ENCODE results near the gene CENPA.
"Not testable (repeated sequence)": the region's sequence is repeated elsewhere in the genome, so short reads cannot be mapped to it uniquely, and the experiment has no call there.

The CENPA gene

DNA sequence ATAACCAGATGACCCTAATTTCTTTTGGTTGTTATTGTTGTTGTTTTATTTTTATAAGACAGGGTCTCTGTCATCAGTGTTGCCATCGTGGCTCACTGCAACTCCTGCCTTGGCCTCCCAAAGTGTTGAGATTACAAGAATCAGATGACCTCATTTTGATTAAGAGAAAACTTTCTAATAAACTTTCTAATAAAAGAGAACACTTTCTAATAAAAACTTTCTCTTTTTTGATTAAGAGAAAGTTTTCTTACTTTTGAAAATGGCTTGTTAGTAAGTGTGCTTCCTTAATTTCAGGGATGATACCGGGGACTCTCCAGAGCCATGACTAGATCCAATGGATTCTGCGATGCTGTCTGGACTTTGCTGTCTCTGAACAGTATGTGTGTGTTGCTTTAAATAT is 7.7 kb downstream of the CENPA start:
- DNase-seq = no peak

DNA sequence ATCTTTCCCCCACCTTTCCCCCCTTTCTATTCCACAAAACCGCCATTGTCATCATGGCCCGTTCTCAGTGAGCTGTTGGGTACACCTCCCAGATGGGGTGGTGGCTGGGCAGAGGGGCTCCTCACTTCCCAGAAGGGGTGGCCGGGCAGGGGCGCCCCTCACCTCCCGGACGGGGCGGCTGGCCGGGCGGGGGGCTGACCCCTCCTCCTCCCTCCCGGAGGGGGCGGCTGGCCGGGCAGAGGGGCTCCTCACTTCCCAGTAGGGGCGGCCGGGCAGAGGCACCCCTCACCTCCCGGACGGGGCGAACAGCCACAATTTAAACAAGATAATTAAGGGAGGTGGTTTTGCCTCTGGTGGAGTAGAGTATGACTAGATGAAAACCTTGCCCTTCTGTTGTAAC is 9.3 kb downstream of the CENPA start:
- not testable (repeated sequence) for DNase-seq

DNA sequence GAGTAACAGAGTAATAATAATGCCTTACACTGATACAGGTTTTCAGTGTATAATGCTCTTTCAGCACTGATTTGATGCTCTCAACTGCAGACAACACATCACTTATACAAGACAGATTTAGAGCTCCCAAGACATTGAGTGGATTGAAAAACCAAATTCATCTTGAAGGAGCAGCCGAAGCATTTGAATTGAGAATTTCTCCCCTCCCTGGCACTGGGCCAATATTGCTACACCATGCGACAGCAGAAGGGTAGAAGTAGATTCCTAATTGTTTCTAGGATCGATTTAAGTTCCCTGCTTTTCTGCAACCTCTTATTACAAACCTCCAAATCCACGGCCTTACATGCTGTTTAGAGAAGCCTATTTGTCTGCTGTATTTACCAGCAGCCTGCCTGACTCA is 15.5 kb downstream of the CENPA start:
- DNase-seq = no peak

DNA sequence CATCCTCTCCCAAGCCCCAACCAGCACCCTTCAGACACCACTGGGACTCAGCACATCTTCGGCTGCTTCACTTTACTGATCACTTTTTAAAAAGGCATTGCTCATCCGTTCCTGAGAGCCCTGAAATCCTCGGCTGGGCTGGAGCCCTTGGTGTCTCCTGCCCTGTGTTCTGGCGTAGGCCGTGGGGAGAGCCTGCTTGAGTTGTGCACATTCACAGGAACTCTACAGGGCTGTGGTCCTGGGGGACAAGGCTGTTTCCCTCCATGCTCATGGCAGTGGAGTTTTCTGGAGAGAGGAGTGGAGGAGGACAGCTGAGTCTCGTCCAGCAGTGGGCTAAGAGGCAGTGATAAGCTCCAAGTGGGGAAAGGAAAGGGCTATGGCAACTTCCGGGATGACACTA is 15.9 kb downstream of the CENPA start:
- DNase-seq = no peak

DNA sequence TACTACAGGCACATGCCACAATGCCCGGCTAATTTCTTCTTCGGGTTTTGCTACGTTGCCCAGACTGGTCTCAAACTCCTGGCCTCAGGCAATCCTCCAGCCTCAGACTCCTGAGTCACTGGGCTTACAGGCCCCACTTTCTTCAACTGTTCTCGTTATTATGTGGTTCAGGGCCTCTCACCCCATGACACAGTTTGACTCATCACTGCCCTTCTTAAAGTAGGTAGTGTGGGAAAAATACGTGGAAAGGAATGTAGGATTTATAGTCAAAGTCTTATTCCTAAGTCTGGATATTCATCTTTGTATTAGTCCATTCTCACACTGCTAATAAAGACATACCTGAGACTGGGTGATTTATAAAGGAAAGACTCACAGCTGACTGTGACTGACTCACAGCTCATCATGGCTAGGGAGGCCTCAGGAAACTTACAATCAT is 19.4 kb downstream of the CENPA start:
- DNase-seq = no peak

DNA sequence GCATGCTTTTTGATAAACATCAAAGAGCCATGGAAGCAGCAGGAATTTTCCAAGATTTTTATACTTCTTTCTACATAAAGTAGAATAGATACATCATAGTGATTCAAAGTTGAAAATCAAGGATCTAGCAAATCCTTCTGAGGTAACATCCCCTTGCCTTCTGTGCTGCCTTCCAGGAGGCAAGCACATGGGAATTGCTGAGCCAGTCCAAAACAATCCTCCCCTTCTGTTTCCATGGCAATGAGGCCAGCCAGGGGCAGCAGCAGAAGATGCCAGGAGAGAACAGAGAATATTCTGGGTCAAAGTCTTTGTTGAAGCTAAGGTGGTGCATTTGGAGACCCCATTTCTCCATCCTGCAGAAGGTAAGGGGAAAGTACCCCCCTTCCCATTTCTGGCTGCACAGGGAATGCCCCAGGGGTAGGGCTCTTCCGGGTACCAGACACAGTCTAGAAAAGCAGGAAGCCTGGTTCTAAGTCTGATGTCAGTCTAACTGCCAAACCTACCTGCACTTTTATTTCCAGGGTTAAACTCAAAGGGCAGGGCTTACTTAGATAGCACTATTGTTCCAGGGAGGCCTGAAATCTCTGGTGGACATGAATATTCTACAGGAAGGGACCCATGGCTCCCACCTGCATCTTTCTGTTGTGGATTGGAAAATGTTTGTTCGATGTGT is 22.1 kb downstream of the CENPA start:
- no peak for DNase-seq

DNA sequence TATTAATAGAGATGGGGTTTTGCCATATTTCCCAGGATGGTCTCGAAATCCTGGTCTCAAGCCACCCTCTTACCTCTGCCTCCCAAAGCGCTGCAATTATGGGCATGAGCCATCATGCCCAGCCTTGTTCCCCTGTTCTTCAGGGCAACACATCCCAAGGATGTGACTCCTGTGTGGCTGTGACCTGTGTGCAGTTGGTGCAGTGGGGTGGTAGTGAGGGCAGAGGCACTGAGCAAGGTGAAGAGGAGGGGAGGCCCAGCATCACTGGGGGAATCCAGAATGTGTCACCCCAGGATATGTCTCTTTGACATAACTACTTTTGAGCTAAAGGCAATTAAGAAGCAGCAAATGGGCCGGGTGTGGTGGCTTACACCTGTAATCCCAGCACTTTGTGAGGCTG is 23.4 kb downstream of the CENPA start:
- no peak for DNase-seq

DNA sequence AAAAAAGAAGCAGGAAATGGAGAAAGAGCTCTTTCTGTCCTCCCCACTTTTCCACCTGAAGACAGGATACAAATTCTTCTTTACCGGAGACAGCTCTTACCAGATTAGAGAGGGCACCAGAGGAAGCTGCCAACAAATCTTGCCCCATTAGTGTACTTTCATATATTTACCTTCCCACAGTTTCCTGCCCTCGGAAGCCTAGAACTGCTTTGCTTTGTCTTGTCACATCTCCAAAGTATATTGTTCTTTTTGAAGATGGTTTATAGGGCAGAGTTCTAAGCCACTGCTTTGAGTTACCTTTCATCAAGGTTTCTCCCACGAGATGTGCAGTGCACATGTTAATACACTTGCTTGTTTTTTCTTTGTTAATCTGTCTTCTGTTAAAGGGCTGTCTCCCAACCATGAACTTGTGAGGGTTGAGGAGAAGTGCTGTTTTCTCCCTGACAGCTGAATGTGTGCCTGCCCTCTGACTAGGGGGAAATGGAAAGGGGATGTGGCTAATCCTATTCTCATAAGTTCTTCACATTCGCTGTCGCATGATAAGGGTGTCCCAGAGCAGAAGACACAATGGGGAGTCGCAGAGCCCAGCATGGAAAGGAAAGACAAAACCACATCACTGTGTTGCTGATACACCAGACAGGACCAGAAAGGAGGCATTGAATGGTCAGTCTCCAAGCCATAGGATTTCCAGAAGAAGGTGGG is 24.2 kb downstream of the CENPA start:
- DNase-seq = no peak

DNA sequence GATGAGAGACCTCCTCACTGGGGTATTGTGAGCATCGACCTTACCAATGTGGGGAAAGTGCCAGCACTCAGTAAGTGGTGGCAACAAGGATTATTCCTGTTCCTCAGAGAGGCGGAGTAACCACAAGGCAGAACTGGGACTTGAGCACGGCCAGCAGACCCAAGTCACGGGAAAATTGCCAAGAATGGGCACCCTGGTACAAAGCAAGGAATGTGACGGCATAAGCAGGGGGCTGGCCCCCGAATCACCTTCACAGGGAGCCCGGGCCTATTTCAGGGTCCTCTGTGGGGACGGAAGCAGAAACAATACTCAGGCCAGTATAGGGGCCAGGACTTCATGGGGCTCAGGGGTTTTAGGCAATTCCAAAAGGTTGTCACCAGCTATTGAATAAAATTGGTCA is 25.4 kb downstream of the CENPA start:
- DNase-seq = no peak

DNA sequence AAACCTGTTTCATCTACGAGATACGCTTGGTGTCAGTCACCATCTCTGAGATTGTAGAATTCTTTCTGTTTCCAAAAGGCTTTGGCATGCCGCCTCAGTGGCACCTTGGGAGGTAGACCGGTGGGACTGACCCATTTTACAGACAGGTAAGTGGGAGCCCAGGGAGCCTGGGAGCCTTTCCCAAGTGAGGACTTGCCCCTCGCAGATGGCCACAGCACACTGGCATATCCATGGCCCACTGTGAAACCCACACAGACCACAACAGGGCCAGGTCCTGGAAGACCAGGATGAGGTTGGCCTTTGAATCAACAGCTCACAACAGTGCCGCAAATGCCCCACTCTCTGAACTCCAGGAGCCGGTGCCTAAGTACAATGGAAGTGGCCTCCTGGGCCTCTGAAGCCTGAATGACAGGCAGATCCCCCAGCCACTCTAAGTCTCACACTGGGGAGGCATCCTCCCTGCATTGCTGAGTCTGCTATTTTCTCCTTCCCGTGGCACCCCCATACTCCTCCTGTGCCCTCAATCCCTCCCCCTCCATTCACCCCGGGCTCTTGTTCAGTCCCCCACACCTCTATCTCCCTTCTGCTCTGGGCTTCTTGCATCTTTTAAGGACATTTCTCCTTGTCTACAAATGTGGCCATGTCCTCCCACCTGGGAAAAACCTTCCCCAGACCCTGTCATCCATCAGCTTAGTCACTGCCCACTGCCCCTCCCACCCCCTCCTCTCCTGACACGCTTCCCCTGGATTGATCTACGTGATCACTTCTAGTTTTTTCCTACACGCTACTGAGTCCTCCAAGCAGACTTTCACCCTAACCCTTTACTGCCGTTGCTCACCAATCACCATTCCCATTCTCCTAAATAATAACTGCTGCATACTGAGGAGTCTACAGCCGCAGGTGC is 26.2 kb downstream of the CENPA start:
- DNase-seq = no peak

DNA sequence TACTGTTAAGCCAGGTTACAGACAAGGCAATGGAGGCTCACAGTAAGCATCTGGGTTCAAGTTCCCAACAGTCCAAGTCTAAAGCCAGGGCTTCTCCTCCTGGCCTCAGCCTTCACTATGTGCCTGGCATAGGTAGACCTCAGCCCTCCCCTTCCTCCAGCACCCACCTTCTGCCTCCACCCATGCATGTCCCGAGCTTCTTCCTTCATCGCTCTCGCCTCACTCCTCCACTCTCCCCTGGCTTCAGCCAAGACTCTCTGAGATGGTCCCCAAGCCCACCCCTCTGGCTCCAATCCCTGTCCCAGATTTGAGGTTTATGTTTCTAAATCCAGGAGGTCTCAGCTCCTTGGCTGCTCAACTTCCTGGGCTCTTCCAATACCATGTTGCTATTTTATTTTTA is 26.9 kb downstream of the CENPA start:
- no peak for DNase-seq

DNA sequence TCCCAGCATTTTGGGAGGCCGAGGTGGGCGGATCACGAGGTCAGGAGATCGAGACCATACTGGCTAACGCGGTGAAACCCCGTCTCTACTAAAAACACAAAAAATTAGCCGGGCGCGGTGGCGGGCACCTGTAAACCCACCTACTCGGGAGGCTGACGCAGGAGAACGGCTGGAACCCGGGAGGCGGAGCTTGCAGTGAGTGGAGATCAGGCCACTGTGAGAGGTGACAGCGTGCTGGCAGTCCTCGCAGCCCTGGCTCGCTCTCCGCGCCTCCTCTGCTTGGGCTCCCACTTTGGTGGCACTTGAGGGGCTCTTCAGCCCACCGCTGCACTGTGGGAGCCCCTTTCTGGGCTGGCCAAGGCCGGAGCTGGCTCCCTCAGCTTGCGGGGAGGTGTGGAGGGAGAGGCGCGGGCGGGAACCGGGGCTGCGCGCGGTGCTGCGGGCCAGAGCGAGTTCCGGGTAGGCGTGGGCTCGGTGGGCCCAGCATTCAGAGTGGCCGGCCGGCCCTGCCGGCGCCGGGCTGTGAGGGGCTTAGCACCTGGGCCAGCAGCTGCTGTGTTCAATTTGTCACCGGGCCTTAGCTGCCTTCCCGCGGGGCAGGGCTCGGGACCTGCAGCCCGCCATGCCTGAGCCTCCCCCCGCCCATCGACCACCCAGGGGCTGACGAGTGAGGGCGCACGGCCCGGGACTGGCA is 28.4 kb downstream of the CENPA start:
- not testable (repeated sequence) for DNase-seq

DNA sequence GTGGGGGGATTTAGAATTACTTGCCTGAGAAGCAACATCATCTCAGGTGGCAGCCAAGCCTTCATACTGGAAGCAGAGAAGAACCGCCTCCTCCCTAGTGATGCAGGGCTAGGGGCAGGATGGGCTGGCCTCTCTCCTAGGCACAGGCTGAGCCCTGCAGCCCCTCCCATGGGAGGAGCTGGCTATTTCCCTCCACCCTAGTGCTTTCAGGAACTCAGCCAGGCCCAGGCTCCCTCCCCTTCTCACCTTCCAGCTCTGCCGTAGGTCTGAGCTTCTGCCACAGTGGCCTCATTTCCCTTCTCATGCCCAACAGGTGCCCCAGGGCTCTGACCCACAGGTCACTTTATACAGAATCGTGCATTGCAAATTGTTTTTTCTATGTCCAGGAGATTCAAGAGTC is 31.0 kb downstream of the CENPA start:
- DNase-seq = no peak

DNA sequence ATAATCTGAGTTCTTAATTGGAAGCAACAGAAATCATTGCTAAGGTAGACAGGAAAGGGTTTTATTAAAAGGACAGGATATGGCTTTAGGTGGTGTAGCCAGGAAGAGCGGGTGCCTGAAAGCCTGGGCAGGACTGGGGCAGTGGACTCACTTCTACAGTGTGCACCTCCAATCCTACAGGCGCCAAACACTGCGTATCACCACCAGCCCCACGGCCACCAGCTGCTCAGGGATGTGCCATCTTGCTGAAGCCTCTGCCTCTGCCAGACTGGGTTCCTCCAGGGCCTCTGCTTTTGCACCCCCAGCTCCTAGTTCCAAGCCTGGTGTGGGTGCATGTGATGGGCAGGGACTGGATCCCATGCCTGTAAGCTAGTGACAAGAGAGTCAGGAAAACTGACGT is 32.4 kb downstream of the CENPA start:
- no peak for DNase-seq

DNA sequence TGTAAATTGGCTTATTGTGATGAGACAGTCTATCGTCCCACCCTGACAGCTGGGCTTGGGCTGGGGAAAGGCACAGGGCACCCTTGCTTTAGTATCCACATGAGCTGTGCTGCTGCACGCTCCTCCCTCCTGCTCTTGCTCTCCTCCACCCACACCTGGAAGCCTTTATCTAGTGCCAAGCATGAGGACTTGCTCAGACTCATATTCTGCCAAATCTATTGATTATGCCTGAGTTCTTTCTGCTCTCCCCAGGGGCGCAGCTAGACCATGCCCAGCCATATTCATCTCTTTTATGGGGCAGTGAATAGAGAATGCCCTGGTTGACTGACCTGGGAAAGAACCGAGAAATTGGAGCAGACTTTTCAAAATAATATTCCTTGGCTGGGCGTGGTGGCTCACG is 33.1 kb downstream of the CENPA start:
- no peak for DNase-seq

DNA sequence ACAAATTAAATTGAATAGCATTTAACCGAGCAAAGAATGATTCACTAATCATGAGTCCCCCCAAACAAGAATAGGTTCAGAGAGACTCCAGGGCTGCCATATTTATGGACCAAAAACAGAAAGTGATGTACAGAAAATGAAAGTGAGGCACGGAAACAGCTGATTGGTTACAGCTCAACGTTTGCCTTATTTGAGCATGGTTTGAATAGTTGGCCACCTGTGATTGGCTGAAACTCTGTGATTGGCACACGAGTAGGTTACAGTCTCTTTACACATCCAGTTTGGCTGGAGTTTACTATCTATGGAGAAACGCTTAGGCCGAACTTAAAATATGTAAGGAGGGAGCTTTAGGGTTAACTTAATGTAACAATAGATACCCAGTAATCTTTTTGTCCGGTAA is 35.1 kb downstream of the CENPA start:
- no peak for DNase-seq

DNA sequence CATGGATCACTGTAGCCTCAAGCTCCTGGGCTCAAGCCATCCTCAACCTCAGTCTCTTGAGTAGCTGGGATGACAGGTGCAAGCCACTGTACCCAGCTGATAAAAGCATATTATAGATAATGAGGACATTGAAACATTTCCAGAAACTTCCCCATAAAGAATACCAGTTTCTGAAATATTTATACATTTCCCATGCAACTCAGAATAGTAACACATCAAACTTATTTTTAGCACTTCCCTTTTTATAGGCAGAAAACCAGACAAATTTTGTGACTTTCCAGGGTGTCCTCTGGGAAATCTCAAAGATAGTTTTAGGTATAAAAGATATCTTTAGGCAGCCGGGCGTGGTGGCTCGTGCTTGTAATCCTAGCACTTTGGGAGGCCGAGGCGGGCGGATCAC is 37.0 kb downstream of the CENPA start:
- DNase-seq = no peak

DNA sequence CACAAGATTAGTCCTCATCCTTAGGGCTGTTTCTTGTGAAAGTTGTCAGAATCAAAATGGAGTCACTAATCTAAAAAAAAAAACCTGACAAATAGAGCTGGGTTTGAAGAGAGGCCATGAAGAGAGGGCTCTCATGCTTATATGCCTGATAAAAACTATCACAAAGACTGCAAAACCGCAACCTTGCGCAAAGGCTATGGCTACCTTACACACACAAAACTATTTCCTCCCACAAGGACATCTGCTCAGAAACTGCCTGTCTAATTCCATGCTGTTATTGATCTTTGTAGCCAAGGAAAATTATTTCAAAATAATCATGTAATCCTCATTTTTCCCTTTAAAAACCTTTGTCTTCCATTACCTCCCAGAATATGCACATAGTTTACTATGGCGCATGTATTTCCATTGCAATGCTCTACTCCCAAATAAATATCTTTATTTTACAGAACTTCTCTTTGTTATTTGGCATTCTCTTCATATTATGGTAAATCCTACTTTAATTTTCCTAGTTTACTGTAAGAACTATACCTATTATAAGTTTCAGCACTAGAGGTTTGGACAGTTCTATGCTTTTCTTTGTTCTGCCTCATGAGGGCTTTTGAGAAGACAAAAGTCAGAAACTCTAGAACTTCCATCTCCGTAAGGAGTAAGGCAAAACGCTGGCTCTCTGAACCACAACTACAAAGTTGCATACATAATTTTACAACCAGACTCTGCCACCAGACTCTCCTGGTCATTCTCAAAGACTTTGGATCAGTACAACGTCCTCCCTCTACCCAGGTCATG is 52.5 kb downstream of the CENPA start:
- DNase-seq = no peak

DNA sequence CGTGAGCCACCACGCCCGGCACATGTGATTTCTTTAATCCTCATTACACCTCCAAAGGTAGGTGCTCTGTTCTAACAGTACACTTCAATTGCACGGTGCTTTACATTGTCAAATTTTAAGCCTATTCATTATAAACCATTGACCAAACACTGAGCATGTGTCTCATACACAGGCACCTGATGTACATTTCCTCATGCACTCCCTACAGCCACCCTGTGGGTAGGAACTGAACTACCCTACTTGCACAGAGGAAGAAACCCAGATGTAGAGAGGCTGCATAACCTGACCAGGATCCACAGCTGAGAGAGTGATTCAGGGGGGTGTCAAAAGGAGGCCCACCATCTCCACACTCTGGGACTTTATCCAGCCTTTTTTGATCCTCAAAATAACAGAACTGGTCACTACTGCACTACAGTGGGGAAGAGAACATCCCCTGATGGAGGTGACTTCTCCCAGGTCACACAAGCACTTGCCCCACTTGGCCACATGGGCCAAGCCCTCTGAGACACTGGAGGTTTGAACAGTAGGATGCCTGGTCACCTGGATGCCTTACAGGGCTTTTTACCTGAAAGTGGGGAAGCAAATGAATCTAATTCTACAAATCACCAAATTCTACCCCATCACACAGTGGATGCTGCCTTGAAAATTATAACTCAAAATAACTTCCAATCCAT is 55.2 kb downstream of the CENPA start:
- no peak for DNase-seq

DNA sequence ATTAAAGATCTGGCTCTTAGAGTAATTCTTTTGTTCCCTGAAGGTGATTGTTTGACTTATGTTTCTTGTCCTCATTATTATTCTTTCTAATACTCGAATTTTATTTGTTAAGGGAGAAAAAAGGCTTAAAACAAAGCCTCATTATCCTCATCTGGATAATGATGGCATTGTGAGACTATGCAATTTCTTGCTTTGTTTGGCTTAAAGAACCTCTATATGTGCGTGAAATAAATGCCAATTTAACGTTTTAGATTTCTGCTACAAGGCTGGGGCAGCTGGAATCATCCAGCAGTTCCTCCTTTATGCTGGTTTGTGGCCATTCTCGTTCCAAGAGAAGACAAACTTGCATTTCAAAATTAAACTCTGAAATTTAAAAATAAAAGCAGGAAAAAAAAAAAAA is 57.2 kb downstream of the CENPA start:
- DNase-seq = no peak
